Endometrium (tissue), 2 donors: ENCODE results near the gene ZNF606.

Experiments
- FAIRE-seq: peaks from 2 replicates; lab custom pipeline; 2012; peaks lifted over from hg19 to GRCh38; lab: Jason Lieb, UNC
- donor health status: control.
- donor health status: control.

The ZNF606 gene

DNA sequence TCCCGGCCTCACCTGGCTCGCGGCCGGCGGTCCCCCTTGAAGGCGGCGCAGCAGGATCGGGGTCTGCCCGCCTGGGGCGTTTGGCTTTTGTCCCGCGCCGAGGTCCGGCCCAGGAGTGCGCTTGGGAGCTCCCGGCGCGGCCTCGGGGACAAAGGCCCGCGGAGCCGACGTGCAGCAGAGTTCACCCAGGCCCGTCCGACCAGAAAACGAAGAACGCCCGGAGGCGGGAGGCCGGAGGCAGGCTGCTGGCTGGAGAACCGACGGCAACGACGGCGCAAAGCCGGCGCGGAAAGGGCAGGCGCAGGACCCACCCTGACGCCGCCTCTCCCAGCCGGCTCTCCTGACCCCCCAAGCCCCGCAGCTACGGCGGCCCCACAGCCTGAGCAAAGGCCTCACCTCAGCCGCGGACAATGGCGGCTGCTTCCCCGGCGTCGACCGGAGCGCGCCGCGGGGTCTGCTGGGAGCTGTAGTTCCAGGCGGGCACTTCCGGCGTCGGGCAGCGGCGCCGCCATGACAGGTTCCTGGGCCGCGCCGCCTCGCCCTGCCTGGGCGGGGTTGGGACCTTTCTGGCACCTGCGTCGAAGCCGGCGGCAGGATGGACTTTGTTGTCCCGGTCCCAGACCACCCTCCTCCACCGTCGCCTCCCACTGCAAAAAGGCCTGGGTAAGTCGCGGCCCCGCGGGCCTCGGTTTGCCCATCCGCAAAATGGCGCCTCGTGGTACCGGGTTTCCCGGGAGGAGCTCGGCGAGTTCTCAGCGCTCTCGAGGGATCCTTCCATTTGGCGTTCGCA is at the start of gene ZNF606:
Gene ZNF606 (minus strand): TSS at position 437 of the 790 bp plus-strand sequence. CDS start 1,501 bp downstream, outside the sequence.
- FAIRE-seq = no peak

DNA sequence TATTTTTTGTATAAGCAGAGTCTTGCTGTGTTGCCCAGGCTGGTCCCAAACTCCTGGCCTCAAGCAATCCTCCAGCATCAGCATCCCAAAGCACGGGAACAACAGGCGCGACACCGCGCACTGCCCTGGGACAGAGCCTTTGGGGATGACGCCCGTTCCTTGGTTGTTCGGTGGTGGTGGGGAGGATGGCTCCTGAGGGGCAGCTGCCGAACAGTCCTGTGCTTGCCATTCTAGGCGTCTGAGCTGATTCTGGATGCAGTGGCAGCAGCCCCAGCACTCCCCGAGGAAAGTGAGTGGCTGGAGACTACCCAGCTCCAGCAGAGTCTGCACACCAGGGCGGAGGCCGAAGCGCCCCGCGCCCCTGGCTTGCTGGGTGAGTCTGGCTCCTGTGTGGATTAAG is 49.6 kb upstream of the ZNF606 start:
- FAIRE-seq = no peak

DNA sequence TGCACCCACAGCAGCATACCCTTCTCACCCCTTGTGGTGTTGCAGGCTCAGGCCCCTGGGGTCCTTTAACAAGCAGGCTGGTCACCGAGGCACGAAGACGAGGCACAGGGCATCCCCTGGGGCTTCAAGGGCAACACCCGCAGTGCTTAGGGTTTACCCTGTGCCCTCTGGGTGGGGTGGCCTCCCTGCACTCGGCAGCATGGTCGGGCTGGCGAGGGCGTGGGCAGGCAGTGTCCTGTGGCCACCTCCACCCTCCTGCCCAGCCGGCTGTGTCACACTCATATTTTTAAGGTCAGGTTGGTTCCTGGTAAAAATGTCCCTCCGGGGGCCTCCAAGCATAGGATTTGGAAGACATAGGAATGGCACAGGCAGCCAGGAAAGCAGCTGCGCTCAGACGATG is 45.1 kb upstream of the ZNF606 start:
- no peak for FAIRE-seq

DNA sequence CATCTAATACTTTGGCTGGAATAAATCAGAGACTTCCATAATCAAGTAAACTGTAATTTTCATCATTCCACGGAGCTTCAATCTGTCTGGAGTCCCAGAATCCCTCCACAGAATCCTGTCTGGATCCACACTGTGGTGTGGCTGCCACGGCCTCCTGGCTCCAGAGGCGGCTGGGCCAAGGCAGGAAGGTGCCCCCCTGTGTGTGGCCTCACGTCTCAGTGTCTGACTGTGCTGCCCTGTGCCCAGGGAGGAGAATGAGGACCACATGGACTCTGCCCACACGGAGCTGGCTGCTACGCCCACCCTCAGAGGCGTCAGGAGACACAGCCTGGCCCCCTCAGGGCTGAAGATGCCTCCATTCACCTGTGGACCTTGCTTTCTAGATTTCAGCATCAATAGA is 44.2 kb upstream of the ZNF606 start:
- FAIRE-seq = no peak

DNA sequence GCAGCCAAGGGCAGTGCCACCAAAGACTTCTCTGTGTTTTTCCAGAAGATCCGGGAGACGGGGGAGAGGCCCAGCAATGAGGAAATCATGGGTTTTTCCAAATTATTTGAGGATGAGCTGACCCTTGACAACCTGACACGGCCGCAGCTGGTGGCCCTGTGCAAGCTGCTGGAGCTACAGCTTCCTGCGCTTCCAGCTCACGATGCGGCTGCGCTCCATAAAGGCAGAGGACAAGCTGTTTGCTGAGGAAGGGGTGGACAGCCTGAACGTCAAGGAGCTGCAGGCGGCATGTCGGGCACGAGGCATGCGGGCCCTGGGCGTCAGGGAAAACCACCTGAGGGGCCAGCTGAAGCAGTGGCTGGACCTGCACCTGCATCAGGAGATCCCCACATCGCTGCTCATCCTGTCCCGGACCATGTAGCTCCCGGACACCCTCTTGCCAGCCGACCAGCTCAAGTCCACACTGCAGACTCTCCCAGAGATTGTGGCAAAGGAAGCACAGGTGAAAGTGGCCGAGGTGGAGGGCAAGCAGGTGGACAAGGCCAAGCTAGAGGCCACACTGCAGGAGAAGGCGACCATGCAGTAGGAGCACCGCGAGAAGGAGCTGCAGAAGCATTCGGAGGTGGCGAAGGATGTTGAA is 42.9 kb upstream of the ZNF606 start:
- no peak for FAIRE-seq

DNA sequence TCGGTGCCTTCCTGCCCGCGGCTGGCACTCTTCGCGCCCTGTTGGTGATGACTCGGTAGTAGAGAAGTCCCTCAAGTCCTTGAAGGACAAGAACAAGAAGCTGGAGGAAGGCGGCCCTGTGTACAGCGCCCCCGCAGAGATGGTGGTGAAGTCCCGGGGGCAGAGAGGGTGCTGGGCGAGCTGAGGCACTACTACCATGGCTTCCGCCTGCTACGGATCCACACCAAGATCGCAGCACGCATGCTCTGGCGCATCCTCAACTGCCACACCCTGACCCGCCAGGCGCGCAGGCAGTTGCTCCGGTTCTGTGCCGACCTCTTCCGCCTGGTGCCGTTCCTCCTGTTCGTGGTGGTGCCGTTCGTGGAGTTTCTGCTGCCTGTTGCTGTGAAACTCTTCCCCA is 42.3 kb upstream of the ZNF606 start:
- FAIRE-seq = no peak

DNA sequence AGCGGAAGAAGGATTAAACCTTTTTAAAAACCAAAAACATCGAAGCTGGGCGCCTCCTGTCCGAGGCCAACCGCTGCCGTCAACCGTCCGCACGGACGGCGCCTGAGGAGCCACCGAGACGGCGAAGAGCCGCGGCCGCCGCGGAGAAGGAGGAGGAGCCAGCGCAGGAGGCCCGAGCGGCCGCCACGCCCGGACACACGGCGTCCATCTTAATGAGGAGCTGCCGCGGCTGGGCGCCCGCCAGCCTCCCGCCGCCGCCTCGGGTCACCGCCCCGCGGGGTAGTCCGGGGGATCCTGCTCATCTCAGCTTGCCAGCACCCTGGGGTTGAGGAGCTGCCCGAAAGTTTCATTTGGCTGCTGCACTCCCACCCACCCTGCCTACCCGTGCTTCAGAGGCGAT is 41.8 kb upstream of the ZNF606 start:
- no peak for FAIRE-seq

DNA sequence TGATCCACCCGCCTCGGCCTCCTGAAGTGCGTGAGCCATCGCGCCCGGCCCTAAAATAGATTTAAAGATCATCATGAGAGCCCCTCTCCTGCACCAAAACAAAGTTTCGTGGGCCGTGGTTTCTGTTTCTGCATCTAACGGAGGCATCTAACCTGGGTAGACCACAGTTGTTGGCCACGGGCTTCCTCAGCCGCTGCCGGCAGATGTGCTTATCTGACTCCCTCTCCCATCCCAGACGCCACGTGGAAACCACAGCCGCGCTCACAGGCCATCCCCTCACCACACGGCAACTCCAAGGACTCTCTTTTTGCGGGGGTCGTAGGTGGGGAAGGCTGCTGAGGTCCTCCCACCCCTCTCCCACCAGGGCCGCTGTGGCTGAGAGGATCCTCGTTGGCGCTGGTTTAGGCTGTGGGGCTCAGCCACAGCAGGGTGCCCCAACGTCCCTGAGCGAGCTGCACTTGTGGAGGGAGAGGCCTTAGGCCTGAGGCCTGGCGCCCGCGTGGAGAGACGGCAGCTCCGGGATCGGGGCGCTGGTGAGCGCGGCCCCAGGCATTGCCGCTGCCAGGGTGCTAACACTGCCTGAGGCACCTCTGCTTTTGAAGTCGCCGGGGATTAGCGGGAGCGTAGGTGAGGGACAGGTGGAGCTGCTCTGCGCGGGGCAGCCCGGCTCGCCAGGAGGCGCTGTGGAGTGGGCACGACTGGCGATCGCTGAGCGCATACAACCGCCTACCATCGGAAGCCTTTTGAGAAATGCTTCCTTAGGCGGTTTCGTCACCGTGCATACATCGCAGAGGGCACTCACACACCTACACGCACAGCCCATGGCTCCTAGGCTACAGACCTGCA is 40.1 kb upstream of the ZNF606 start:
- FAIRE-seq = no peak

DNA sequence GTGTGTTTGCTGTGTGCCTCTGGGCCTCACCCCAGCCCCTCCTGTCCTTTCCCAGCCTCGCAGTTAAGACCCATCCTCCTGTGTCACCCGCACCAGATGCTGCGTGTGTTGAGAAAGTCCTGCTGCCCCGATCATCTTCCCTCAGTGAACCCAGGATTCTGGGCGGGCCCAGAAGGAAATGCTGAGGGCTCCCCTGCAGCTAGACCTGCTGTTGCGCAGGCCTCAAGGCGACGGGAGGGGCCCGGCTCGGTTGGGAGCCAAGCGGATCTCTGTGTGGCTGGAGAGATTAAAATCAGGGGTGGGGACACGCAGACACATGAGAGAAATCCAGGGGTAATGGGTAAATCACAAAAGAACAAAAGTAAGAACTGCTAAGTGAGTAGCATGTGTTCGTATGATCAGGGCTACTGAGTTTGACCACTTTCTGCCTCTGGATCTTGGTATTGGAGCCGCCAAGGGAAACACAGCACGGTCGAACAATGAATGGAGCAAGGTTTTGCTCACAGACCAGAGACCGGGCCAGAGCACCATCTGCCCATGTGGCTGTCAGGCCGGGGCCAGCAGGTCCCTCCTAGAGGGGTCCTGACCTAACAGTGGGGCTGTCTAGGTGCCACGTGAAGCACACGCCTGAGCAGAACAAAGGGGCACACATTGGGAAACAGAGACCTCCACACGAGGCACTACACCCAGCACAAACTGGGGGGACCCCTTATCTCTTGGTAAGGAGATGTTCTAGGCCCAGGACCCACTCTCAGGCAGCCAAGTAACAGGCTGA is 38.3 kb upstream of the ZNF606 start:
- FAIRE-seq = no peak

DNA sequence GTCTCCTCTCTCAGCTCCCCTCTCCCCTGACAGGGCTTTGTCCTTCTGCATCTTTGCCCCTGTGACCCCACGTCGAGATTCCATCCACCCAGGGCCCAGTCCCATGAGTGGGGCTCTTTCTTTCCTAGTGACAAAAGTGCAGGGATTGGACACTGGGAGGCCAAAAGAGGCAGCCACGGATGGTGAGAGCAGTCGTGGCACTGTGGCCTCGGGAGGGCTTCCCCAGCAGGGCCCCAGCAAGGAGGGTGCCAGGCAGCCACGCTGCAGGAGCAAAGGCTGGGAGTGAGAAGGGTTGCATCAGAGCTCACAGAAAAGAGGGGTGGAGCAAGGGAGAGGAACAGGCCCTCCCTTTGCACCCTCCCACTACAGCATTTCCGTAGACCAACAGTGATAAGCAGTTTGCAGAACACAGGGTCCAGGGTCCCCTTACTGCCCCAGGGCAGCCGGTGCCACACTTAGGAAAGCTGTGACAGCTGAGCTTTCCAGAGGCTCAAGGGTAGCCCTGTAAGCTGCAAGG is 36.1 kb upstream of the ZNF606 start:
- no peak for FAIRE-seq

DNA sequence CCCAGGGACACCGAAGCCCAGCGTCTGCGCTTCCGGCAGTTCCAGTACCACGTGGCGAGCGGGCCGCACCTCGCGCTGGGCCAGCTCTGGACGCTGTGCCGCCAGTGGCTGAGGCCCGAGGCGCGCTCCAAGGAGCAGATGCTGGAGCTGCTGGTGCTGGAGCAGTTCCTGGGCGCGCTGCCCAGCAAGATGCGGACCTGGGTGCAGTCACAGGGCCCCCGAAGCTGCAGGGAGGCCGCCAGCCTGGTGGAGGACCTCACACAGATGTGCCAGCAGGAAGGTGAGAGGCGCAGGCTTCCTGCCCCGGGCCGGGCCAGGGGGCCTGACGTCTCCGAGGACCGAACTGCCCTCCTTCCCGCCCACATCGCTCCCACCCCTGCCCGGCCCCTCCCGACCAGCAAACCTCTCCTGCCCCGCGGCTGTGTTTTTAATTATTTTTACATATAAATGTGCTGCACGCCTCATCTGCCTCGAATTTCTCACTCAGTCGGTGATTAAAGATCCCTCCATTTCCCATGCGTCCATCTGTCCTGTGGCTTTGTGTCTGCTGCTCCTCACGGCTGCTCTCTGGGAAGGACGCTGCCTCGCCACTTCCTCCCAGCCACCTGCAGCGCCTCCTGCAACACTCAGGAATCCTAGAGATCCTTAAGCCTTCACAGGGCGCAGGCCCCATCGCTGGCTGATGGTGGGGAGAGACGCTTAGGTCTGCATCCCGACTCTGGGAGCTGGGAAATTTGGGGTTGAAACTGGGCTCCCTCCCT is 35.5 kb upstream of the ZNF606 start:
- no peak for FAIRE-seq

DNA sequence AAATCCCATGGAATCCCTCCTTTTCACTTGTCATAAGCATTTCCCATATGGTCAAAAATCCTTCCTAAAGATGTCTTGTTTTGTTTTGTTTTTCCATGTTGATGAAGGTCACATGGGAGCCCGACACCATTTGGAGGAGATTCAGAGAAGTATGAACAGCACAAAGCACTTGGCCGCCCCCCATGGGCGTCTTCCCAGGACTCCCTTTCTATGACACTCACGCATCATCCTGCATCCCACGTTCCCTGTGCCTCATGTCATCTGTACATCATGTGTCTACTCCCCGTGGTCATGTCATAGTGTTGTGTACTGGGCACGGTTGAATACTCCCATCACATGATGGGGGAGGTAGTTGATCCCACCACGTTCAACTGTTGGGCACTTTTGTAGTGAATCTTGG is 33.2 kb upstream of the ZNF606 start:
- no peak for FAIRE-seq

DNA sequence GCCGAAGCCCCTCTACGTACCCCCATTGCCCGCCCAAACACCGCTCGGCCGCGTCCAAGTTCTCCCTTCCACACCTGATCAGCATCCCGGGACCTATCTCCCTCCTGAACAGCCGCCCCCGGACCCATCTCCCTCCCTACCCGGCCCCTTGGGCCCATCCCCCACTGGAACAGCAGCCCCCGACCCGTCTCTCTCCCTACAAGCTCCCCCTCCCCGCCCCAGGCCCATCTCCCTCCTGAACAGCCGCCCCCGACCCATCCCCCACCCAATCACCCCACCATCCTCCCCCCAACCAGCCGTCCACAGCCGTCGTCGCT is 31.8 kb upstream of the ZNF606 start:
- FAIRE-seq = no peak

DNA sequence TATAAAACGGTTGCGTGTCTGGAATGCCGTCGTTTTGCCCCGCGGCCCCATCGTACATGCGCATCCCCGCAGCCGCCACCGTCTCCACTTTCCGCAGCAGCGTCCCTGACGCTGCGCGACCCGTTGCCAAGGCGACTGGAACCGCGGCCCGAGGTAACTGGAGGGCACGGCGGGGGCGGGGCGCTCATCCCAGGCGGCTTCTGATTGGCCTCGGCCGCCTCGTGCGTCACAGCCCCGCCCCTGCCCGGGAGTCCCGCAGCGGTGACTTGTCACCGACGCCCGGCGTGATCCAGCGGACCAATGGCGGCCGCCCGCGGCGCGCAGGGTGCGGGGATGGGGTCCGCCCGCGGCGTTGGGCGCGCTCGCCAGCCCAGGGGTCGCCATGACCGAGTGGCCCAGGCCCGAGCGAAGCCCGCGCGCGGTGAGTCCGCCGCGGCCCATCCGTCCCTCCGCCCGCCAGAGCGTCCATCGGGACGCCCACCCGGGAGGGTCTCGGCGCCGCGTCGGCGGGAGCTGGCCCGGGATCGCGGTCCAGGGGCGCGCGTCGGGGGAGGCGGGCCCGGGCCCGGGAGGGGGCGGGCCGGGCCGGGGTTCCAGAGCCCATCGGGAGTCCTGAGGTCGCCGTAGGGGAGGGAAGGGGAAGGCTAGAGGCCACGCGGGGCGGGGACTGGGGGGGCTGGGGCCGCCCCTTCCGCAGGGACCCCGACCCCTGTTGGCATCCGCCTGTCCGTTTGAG is 31.3 kb upstream of the ZNF606 start, which contains the start of gene ZSCAN1:
Gene ZSCAN1 (plus strand): TSS at position 285 of the 736 bp plus-strand sequence. CDS start 3,812 bp downstream, outside the sequence.
- FAIRE-seq = peak; percentile 4

DNA sequence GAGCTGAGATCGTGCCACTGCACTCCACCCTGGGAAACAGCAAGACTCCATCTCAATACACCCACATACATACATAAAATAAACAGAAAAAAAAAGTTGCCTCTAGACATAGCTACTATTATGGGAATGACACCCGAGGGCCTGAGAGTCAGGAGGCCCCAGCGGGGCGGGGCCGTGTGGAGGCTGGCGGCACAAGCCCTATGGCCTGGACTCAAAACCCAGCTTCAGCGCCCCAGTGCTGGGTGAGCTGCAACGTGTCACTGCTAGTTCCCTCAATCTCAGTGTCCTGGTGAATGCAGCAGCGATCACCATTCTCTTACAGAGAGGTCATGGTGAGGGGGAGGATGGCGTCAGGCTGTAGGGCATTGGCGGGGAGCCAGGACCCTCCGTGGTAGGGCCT is 22.0 kb upstream of the ZNF606 start:
- no peak for FAIRE-seq

DNA sequence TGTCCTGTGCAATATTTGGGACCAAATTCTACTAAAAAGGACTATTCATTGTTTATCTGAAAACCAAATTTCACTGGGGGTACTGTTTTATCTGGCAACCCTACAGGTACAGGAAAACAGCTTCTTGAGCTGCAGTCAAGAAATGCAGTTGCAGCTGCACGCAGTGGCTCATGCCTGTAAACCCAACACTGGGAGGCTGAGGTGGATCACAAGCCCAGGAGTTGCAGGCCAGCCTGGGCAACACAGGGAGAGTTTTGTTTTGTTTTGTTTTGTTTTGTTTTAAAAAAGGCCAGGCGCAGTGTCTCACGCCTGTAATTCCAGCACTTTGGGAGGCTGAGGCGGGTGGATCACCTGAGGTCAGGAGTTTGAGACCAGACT is 19.7 kb upstream of the ZNF606 start:
- no peak for FAIRE-seq

DNA sequence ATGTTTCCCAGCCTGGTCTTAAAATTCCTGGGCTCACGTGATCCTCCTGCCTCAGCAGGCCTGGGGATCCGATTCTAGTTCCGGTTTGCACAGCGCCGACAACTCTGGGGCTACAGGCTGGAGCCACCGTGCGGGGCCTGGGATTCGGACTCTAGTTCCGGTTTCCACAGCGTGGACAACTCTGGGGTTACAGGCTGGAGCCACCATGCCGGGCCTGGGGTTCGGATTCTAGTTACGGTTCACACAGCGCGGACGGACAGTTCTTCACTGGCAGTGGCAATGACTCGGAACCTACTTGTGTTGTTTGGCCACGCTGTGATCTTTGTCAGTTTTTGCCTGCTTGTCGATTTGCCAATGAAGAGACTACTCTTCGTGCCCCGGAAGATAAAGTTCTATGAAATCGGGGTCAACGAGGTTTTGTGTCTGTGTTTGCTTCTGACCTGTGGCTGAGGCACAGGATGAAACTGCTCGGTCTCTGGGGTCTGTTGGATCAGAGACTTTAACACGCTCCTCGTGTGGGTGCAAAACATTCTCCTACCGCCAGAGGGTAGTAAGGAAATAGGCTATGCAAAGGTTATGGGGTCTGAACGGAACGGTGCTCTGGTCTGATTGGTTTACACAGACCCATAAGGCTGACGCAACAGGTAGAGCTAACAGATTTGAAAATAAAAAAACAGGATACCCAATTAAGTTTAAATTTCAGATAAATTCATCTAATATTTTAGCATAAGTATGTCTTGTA is 19.1 kb upstream of the ZNF606 start:
- peak; percentile 64 for FAIRE-seq

DNA sequence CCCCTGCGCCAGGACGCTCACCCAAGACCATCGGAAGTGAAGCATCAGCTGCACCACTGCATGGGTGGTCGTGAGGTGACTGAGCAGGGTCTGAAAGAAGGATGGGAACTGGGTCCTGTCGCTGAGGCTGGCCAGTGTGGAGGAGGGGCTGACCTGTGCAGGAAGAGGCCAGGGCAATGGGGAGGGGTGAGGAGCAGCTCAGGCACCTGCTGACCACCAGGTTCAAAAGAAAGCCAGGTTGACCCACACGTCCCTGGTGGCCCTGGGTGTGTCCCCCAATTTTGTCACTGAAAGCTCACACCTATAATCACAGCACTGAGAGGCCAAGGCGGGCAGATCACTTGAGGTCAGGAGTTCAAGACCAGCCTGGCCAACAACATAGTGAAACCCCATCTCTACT is 17.5 kb upstream of the ZNF606 start:
- no peak for FAIRE-seq

DNA sequence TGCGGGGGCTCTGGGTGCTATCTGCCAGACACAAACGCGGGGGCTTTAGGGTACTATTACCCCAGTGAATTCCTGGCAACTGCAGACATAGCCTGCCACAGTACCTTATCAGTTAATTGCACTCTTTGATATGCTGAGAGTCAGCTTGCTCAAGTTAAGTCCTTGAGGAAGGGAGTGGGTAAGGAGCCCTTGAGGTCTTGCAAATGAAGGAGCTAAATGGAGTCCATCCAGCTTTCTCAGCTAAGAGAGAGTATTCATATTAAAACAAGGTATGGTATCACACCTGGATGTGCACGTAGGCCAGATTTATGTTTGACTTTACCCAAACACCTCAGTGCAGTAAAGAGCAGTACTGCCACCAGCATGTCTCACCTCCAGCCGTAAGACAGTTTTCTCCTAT is 11.5 kb upstream of the ZNF606 start:
- FAIRE-seq = no peak

DNA sequence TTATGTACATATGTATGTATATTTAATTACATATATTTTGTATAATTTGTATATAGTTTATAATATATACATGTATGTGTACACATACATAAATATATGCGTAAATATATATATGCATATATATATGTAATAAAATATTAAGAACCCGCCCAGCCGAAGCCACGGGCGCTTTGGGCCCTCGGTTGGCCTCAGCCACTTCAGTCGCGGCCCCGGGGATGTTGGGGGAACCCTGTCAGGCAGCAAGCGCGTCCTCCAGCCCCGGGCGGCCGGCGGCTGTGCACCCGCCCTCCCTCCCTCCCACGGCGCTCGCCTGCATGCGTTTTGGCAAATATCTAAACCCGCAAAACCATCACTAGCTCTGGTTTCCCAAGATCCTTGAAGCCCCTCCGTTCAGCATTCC is 7.9 kb upstream of the ZNF606 start:
- FAIRE-seq = no peak
